ENCODE data around the gene KCNA3. TPM values are rescaled to one million over a fixed set of nuclear protein-coding genes. Genes with fewer than 3 reads are reported as not detected.

The KCNA3 gene
- total RNA-seq, 1 donor from 2014 or later: 0.69 TPM

GRCh38 chr1:110648417-110648816 lies 26.3 kb downstream of the KCNA3 start:
- TF ChIP-seq EZH2phosphoT487 (IDR thresholded peaks at IDR 0.05) (no peak), EZH2 (IDR thresholded peaks at IDR 0.05) (no peak), CTCF (IDR thresholded peaks at IDR 0.05) (no peak)
- Histone ChIP-seq H3F3A (ENCODE audit: low read depth) (no peaks in the 10 kb centered on the region), H3K4me1 (no peaks in the 10 kb centered on the region), H3K79me2 (ENCODE audit: low read depth) (no peaks in the 10 kb centered on the region), H3K4me3 (no peak overlapping the region), H3K27me3 (peaks cover 28% of the 10 kb centered on the region), H4K20me1 (ENCODE audit: low read depth) (no peaks in the 10 kb centered on the region), H3K9me3 (ENCODE audit: low read depth) (no peaks in the 10 kb centered on the region), H2AFZ (replicated peaks) (no peak overlapping the region), H3K36me3 (no peaks in the 10 kb centered on the region), H3K27ac (no peak overlapping the region), H3K9ac (no peak overlapping the region), H3K4me2 (no peak overlapping the region)
- H3K9me3 Mint-ChIP-seq: no peaks in the 10 kb centered on the region
- no peak overlapping the region for H3K4me3 Mint-ChIP-seq
- peaks cover 27% of the 10 kb centered on the region for H3K4me1 Mint-ChIP-seq
- no peak overlapping the region for H3K27ac Mint-ChIP-seq
- no peaks in the 10 kb centered on the region for H3K27me3 Mint-ChIP-seq (ENCODE audit: insufficient read depth, low read depth)
- no peaks in the 10 kb centered on the region for H3K36me3 Mint-ChIP-seq
- no peak for DNase-seq (ENCODE audit: low spot score)

- Histone ChIP-seq H3K4me1 (no peaks in the 10 kb centered on the region), H3K9me3 (ENCODE audit: low read depth) (no peaks in the 10 kb centered on the region), H3K27ac (no peak overlapping the region), H3K4me3 (no peak overlapping the region), H3K27me3 (peaks cover 28% of the 10 kb centered on the region), H3K9ac (no peak overlapping the region), H4K20me1 (ENCODE audit: low read depth) (no peaks in the 10 kb centered on the region), H2AFZ (replicated peaks) (no peak overlapping the region), H3K36me3 (no peaks in the 10 kb centered on the region), H3F3A (ENCODE audit: low read depth) (no peaks in the 10 kb centered on the region), H3K79me2 (ENCODE audit: low read depth) (no peaks in the 10 kb centered on the region), H3K4me2 (no peak overlapping the region)
- Mint-ChIP-seq H3K4me3 (no peak overlapping the region), H3K27me3 (ENCODE audit: insufficient read depth, low read depth) (no peaks in the 10 kb centered on the region), H3K27ac (no peak overlapping the region), H3K4me1 (peaks cover 22% of the 10 kb centered on the region), H3K36me3 (no peaks in the 10 kb centered on the region), H3K9me3 (no peaks in the 10 kb centered on the region)
- DNase-seq (ENCODE audit: low spot score): no peak
- no peak for TF ChIP-seq EZH2 (IDR thresholded peaks at IDR 0.05)
- TF ChIP-seq CTCF (IDR thresholded peaks at IDR 0.05): no peak
- TF ChIP-seq EZH2phosphoT487 (IDR thresholded peaks at IDR 0.05): no peak
These were observed 27.4 kb downstream of the KCNA3 start for GRCh38 chr1:110647254-110647891.

- no peak for TF ChIP-seq EZH2 (IDR thresholded peaks at IDR 0.05)
- TF ChIP-seq EZH2phosphoT487 (IDR thresholded peaks at IDR 0.05): no peak
- TF ChIP-seq CTCF (IDR thresholded peaks at IDR 0.05): no peak
- Mint-ChIP-seq H3K36me3 (no peaks in the 10 kb centered on the region), H3K4me3 (no peak overlapping the region), H3K27me3 (ENCODE audit: insufficient read depth, low read depth) (no peaks in the 10 kb centered on the region), H3K9me3 (no peaks in the 10 kb centered on the region), H3K27ac (no peak overlapping the region), H3K4me1 (peaks cover 22% of the 10 kb centered on the region)
- peaks cover 24% of the 10 kb centered on the region for H3K27me3 ChIP-seq
- no peaks in the 10 kb centered on the region for H3K36me3 ChIP-seq
- no peaks in the 10 kb centered on the region for H4K20me1 ChIP-seq (ENCODE audit: low read depth)
- no peaks in the 10 kb centered on the region for H3K4me1 ChIP-seq
- no peak overlapping the region for H3K9ac ChIP-seq
- no peak overlapping the region for H3K4me3 ChIP-seq
- H3K4me2 ChIP-seq: no peak overlapping the region
- no peaks in the 10 kb centered on the region for H3K9me3 ChIP-seq (ENCODE audit: low read depth)
- DNase-seq (ENCODE audit: low spot score): no peak
- H3F3A ChIP-seq (ENCODE audit: low read depth): no peaks in the 10 kb centered on the region
- no peak overlapping the region for H2AFZ ChIP-seq (replicated peaks)
- no peak overlapping the region for H3K27ac ChIP-seq
- H3K79me2 ChIP-seq (ENCODE audit: low read depth): no peaks in the 10 kb centered on the region
These were observed 28.7 kb downstream of the KCNA3 start for GRCh38 chr1:110645821-110646735.
